Nephron progenitor cell (in vitro differentiated cells): ENCODE measurements around the gene WDR70.

Source experiments
- DNase-seq: peaks from one replicate; pipeline ENCODE4 v3.0.0; 2021
- H3K27ac Mint-ChIP-seq: 2 replicates; pipeline ENCODE4 v1.8.0; 2021; ENCODE audit warnings: mild to moderate bottlenecking, moderate library complexity, mixed read lengths
- H3K27me3 Mint-ChIP-seq: 2 replicates; pipeline ENCODE4 v1.8.0; 2021; ENCODE audit warnings: mild to moderate bottlenecking, low read depth, mixed read lengths; ENCODE audit not compliant: poor library complexity
- H3K36me3 Mint-ChIP-seq: 2 replicates; pipeline ENCODE4 v1.8.0; 2021; ENCODE audit warnings: low read depth, mixed read lengths
- H3K4me1 Mint-ChIP-seq: 2 replicates; pipeline ENCODE4 v1.8.0; 2021; ENCODE audit warnings: mixed read lengths
- H3K4me3 Mint-ChIP-seq: 2 replicates; pipeline ENCODE4 v1.8.0; 2021; ENCODE audit warnings: mild to moderate bottlenecking, moderate library complexity, mixed read lengths
- H3K9me3 Mint-ChIP-seq: 2 replicates; pipeline ENCODE4 v1.8.0; 2021; ENCODE audit warnings: mild to moderate bottlenecking, moderate library complexity, mixed read lengths
- CTCF ChIP-seq: fragments of 200-600 bp; sonication (generic); IDR thresholded peaks from 2 replicates; pipeline ENCODE4 v1.5.0; 2021; ENCODE audit warnings: antibody characterized with exemption

Gene WDR70

GRCh38 chr5:37721447-37721871, 342.3 kb downstream of the WDR70 start:
- Mint-ChIP-seq H3K36me3 (no peaks in the 10 kb centered on the region), H3K27me3 (no peaks in the 10 kb centered on the region), H3K4me1 (peaks cover 31% of the 10 kb centered on the region), H3K27ac (no peak overlapping the region), H3K4me3 (no peak overlapping the region), H3K9me3 (no peaks in the 10 kb centered on the region)
- DNase-seq = no peak
- no peak for TF ChIP-seq CTCF

- no peaks in the 10 kb centered on the region for H3K27me3 Mint-ChIP-seq
- TF ChIP-seq CTCF = no peak
- H3K9me3 Mint-ChIP-seq = no peaks in the 10 kb centered on the region
- peaks cover 22% of the 10 kb centered on the region for H3K4me1 Mint-ChIP-seq
- no peak overlapping the region for H3K27ac Mint-ChIP-seq
- DNase-seq = no peak
- H3K4me3 Mint-ChIP-seq = no peak overlapping the region
- peaks cover 10% of the 10 kb centered on the region for H3K36me3 Mint-ChIP-seq
Measured at GRCh38 chr5:37722236-37723161, 343.4 kb downstream of the WDR70 start.

- Mint-ChIP-seq H3K27ac (no peak overlapping the region), H3K9me3 (no peaks in the 10 kb centered on the region), H3K4me3 (no peak overlapping the region), H3K36me3 (peaks cover 14% of the 10 kb centered on the region), H3K27me3 (no peaks in the 10 kb centered on the region), H3K4me1 (peaks cover 13% of the 10 kb centered on the region)
- peak; percentile 65 for TF ChIP-seq CTCF
- DNase-seq = peak; percentile 56
Measured at GRCh38 chr5:37723162-37723961, 344.2 kb downstream of the WDR70 start.

DNA sequence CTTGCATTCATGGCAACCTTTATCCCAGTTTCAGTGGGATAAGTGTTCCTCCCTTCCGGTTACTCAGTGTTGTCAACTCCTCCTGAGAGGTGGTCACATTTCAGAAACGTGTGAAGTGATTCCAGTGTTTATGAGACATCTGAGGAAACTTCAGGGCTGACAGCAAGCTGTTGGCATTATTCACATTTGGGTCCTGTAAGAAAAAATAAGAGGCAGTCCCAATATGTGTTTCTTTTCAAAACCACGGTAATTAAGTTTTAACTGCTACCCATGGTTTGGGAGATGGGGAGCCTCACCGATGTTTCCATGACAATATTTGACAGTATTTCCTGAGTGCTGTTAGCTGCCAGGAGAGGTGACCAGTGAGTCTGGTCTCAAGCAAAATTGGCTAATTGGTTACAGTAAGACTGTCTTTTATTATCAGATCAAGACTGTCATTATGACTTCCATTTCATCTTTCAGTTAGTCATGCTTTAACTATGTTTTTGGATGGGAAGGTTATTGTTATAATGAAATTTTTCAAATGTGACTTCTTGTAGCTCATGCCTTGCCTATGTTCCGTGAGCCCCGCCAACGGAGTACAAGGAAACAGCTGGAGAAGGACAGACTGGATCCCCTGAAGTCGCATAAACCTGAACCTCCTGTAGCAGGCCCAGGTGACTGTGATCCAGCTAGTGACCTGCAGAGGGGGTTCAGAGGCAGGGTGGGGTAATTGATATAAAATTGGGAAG, 345.4 kb downstream of the WDR70 start:
- Mint-ChIP-seq H3K9me3 (no peaks in the 10 kb centered on the region), H3K36me3 (peaks cover 22% of the 10 kb centered on the region), H3K4me1 (peaks cover 12% of the 10 kb centered on the region), H3K27ac (no peak overlapping the region), H3K27me3 (no peaks in the 10 kb centered on the region), H3K4me3 (no peak overlapping the region)
- DNase-seq = no peak
- TF ChIP-seq CTCF = no peak

DNA sequence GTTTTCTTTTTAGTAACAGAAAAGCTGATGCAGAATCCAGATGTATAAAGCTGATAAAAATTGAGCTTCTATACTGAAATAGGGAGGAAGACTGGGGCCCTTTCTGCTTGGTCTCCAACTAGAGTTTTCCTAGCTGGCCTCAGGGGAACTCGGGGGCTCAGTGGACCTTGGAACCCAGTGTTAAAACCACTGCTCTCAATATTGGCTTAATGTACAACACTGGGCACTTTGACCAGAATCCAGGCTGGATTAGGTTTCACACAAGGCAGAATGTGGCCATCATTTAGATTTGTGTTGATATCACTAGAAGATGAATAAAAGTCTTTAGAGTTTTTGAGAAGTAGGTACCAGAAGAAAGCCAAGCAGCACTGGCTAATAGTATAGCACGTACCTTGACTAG, 346.1 kb downstream of the WDR70 start:
- H3K27me3 Mint-ChIP-seq = no peaks in the 10 kb centered on the region
- no peak for DNase-seq
- H3K9me3 Mint-ChIP-seq = no peaks in the 10 kb centered on the region
- TF ChIP-seq CTCF = no peak
- peaks cover 12% of the 10 kb centered on the region for H3K4me1 Mint-ChIP-seq
- H3K4me3 Mint-ChIP-seq = no peak overlapping the region
- H3K36me3 Mint-ChIP-seq = peaks cover 27% of the 10 kb centered on the region
- no peak overlapping the region for H3K27ac Mint-ChIP-seq
